Prostate gland (tissue), 2 donors: ENCODE measurements around the gene TM9SF2. TPM values are rescaled to one million over a fixed set of nuclear protein-coding genes. Genes with fewer than 3 reads are reported as not detected.

Experiments
- DNase-seq: peaks from one replicate; pipeline ENCODE4 v3.0.0-alpha.2; 2019; ENCODE audit warnings: low spot score
- H3K27ac ChIP-seq, 2 donors: fragments of 200-600 bp; sonication (generic); 2 replicates each; pipeline ENCODE4 v1.5.1; 2017 to 2019
- H3K27me3 ChIP-seq: fragments of 200-600 bp; sonication (generic); replicated peaks from 2 replicates; pipeline ENCODE4 v1.5.1; 2019; ENCODE audit not compliant: insufficient read depth
- H3K36me3 ChIP-seq, 2 donors: fragments of 200-600 bp; sonication (generic); 1 replicate in 1 of 2; 2 replicates in 1 of 2; pipeline versions ENCODE4 v1.5.1 to v1.8.1; 2017 to 2019
- H3K4me1 ChIP-seq: fragments of 200-600 bp; sonication (generic); replicated peaks from 2 replicates; pipeline ENCODE4 v1.5.1; 2019
- H3K4me3 ChIP-seq, 2 donors: fragments of 200-600 bp; sonication (generic); 2 replicates each; pipeline ENCODE4 v1.5.1; 2017 to 2019
- H3K9me3 ChIP-seq: fragments of 200-600 bp; sonication (generic); 2 replicates; pipeline ENCODE4 v1.5.1; 2017
- POLR2A ChIP-seq: fragments of 450-650 bp; IDR thresholded peaks from one replicate; pipeline ENCODE4 v1.6.1; 2016; ENCODE audit warnings: antibody characterized with exemption, mild to moderate bottlenecking
- POLR2AphosphoS5 ChIP-seq: sonication (generic); formaldehyde crosslinking; IDR thresholded peaks from one replicate; pipeline ENCODE4 v1.6.1; 2017; ENCODE audit warnings: antibody characterized with exemption
- WGBS: methylation state at CpG from one replicate; pipeline ENCODE4 v1.1.5; 2018; 5-methylcytosine and 5-hydroxymethylcytosine counted together
- intact Hi-C: fragments of 100-400 bp; cut with DNase I; formaldehyde crosslinking; loops from one replicate; pipeline ENCODE4 v1.14.2; 2022
- total RNA-seq, 2 donors: library from RNA; depleted of rRNA; stranded (reverse); fragments of >200 nt; gene quantifications; one replicate each; pipeline ENCODE4 v1.1.0, GENCODE V29; 2016
- TF ChIP-seq, protein P1 (sequence below), 4 experiments: fragments of 200-600 bp in 2 of 4; fragments of 450-650 bp in 2 of 4; sonication (generic) in 2 of 4; IDR thresholded peaks; 1 replicate in 3 of 4; 2 replicates in 1 of 4; pipeline ENCODE4 v1.5.1; 2016 to 2019; ENCODE audit warnings: antibody characterized with exemption in 4 of 4, mild to moderate bottlenecking in 2 of 4, moderate library complexity in 2 of 4

Gene TM9SF2
- total RNA-seq, 2 donors from 2014 or later = 136 to 175 TPM

- H3K27me3 ChIP-seq = no peaks in the 10 kb centered on the region
- no peaks in the 10 kb centered on the region for H3K9me3 ChIP-seq
- intact Hi-C loops = no loop called here
- no peak overlapping the region for H3K27ac ChIP-seq
- H3K4me1 ChIP-seq = no peaks in the 10 kb centered on the region
- 75% methylated on average over 4 of the region's 4 CpGs for WGBS
- no peak for DNase-seq
- no peak overlapping the region for H3K4me3 ChIP-seq
- H3K36me3 ChIP-seq = no peaks in the 10 kb centered on the region
- no peak for TF ChIP-seq POLR2A
- no peak for TF ChIP-seq POLR2AphosphoS5
Measured at GRCh38 chr13:99558570-99559180, 57.4 kb downstream of the TM9SF2 start.

GRCh38 chr13:99559560-99559959 is 58.3 kb downstream of the TM9SF2 start:
- no peaks in the 10 kb centered on the region for H3K27me3 ChIP-seq
- WGBS = 76% methylated on average over 2 of the region's 2 CpGs

GRCh38 chr13:99563404-99563803 is 62.1 kb downstream of the TM9SF2 start:
- no peak overlapping the region for H3K27ac ChIP-seq
- no peak overlapping the region for H3K4me3 ChIP-seq
- TF ChIP-seq POLR2AphosphoS5 (no peak), POLR2A (no peak)
- TF ChIP-seq, protein P1, sequence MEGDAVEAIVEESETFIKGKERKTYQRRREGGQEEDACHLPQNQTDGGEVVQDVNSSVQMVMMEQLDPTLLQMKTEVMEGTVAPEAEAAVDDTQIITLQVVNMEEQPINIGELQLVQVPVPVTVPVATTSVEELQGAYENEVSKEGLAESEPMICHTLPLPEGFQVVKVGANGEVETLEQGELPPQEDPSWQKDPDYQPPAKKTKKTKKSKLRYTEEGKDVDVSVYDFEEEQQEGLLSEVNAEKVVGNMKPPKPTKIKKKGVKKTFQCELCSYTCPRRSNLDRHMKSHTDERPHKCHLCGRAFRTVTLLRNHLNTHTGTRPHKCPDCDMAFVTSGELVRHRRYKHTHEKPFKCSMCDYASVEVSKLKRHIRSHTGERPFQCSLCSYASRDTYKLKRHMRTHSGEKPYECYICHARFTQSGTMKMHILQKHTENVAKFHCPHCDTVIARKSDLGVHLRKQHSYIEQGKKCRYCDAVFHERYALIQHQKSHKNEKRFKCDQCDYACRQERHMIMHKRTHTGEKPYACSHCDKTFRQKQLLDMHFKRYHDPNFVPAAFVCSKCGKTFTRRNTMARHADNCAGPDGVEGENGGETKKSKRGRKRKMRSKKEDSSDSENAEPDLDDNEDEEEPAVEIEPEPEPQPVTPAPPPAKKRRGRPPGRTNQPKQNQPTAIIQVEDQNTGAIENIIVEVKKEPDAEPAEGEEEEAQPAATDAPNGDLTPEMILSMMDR (IDR thresholded peaks at IDR 0.05) = no peak
- no peak for DNase-seq
- H3K9me3 ChIP-seq = no peaks in the 10 kb centered on the region
- no peaks in the 10 kb centered on the region for H3K36me3 ChIP-seq
- H3K4me1 ChIP-seq = no peaks in the 10 kb centered on the region
- H3K27me3 ChIP-seq = no peaks in the 10 kb centered on the region
- intact Hi-C loops = no loop called here

More at GRCh38 chr13:99559560-99559959, 58.3 kb downstream of the TM9SF2 start:
- Histone ChIP-seq H3K27ac (no peak overlapping the region), H3K9me3 (no peaks in the 10 kb centered on the region), H3K4me3 (no peak overlapping the region), H3K36me3 (no peaks in the 10 kb centered on the region), H3K4me1 (no peaks in the 10 kb centered on the region)
- TF ChIP-seq POLR2A = no peak
- TF ChIP-seq, protein P1 (IDR thresholded peaks at IDR 0.05) = no peak
- no peak for TF ChIP-seq POLR2AphosphoS5
- intact Hi-C loops = no loop called here
- DNase-seq = no peak

DNA sequence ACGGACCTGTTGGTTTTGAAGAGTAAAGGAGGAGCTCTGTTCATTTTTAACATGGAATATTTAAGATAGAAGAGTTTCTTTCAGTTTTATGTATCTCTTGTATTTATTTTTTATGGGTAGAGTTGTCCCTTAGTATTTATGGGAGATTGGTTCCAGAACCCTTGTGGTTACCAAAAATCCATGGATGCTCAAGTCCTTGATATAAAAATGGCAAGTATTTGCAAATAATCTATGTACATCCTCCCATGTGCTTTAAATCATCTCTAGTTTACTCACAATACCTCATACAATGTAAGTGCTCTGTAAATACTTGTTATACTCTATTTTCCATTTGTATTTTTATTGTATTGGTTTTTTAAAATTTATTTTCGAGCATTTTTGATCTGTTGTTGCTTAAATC is 63.1 kb downstream of the TM9SF2 start:
- no peaks in the 10 kb centered on the region for H3K4me1 ChIP-seq
- H3K4me3 ChIP-seq = no peak overlapping the region
- TF ChIP-seq POLR2AphosphoS5 (no peak), POLR2A (no peak)
- TF ChIP-seq, protein P1 (IDR thresholded peaks at IDR 0.05) = no peak
- intact Hi-C loops = no loop called here
- DNase-seq = no peak
- H3K9me3 ChIP-seq = no peaks in the 10 kb centered on the region
- H3K36me3 ChIP-seq = no peaks in the 10 kb centered on the region
- 89% methylated on average over 2 of the region's 2 CpGs for WGBS
- no peak overlapping the region for H3K27ac ChIP-seq
- no peaks in the 10 kb centered on the region for H3K27me3 ChIP-seq

GRCh38 chr13:99565478-99566124 is 64.3 kb downstream of the TM9SF2 start:
- WGBS = 84% methylated on average over 30 of the region's 30 CpGs
- H3K4me3 ChIP-seq = no peak overlapping the region
- no peak overlapping the region for H3K27ac ChIP-seq
- H3K36me3 ChIP-seq = no peaks in the 10 kb centered on the region
- DNase-seq = no peak
- no peaks in the 10 kb centered on the region for H3K27me3 ChIP-seq
- intact Hi-C loops = no loop called here
- TF ChIP-seq POLR2A (no peak), POLR2AphosphoS5 (no peak)
- TF ChIP-seq, protein P1 (IDR thresholded peaks at IDR 0.05) = no peak
- no peaks in the 10 kb centered on the region for H3K4me1 ChIP-seq
- no peaks in the 10 kb centered on the region for H3K9me3 ChIP-seq
